GM12878 (cell line): Measurements from ENCODE around the gene DCAF8. TPM values are rescaled to one million over a fixed set of nuclear protein-coding genes. Genes with fewer than 3 reads are reported as not detected.
A peak's percentile ranks its signal among the peaks of the same experiment; 100 is the strongest.

Experiments
- ATF3 ChIP-seq: IDR thresholded peaks from 2 replicates; pipeline ENCODE4 v1.6.1; 2011; ENCODE audit warnings: low read depth, mild to moderate bottlenecking, low read length, moderate library complexity, borderline replicate concordance; ENCODE audit errors: extremely low read depth
- CHD4 ChIP-seq: fragments of 200-600 bp; sonication (generic); IDR thresholded peaks from 2 replicates; pipeline ENCODE4 v1.6.1; 2016; ENCODE audit warnings: mild to moderate bottlenecking
- CUX1 ChIP-seq: IDR thresholded peaks from 2 replicates; pipeline ENCODE4 v1.6.1; 2012; ENCODE audit warnings: improper control_type of control experiment, low read depth, low read length; ENCODE audit not compliant: insufficient replicate concordance
- EED ChIP-seq: sonication (generic); IDR thresholded peaks from 2 replicates; pipeline ENCODE4 v1.6.1; 2016; ENCODE audit warnings: antibody characterized with exemption, low read depth
- EP300 ChIP-seq, 2 experiments: fragments of 150-350 bp in 1 of 2; IDR thresholded peaks; 2 replicates each; pipeline ENCODE4 v1.6.1; 2011 to 2012; ENCODE audit warnings: low read depth in 2 of 2, low read length in 2 of 2, borderline replicate concordance in 1 of 2, improper control_type of control experiment in 1 of 2, inconsistent platforms in 1 of 2; ENCODE audit not compliant: control insufficient read depth in 1 of 2
- FOXK2 ChIP-seq: fragments of 450-650 bp; IDR thresholded peaks from 2 replicates; pipeline ENCODE4 v1.6.1; 2017; ENCODE audit warnings: mild to moderate bottlenecking, moderate library complexity
- FOXM1 ChIP-seq: IDR thresholded peaks from 2 replicates; pipeline ENCODE4 v1.6.1; 2012; ENCODE audit warnings: low read depth, mild to moderate bottlenecking, inconsistent platforms, low read length, moderate library complexity
- GABPA ChIP-seq: IDR thresholded peaks from 2 replicates; pipeline ENCODE4 v1.6.1; 2014; ENCODE audit warnings: antibody characterized with exemption, low read depth, mild to moderate bottlenecking, inconsistent platforms
- HDGF ChIP-seq: fragments of 450-650 bp; IDR thresholded peaks from 2 replicates; pipeline ENCODE4 v1.6.1; 2016; ENCODE audit warnings: antibody characterized with exemption
- MEF2B ChIP-seq: fragments of 450-650 bp; IDR thresholded peaks from 2 replicates; pipeline ENCODE4 v1.6.1; 2018; ENCODE audit warnings: mild to moderate bottlenecking, moderate library complexity; ENCODE audit not compliant: partially characterized antibody, poor library complexity, severe bottlenecking
- NBN ChIP-seq: fragments of 450-650 bp; IDR thresholded peaks from 2 replicates; pipeline ENCODE4 v1.6.1; 2016
- NFYA ChIP-seq: IDR thresholded peaks from 2 replicates; pipeline ENCODE4 v1.6.1; 2011; ENCODE audit warnings: low read depth, mild to moderate bottlenecking, low read length, improper control_type of control experiment, borderline replicate concordance
- PRDM15 ChIP-seq: fragments of 450-650 bp; formaldehyde crosslinking; IDR thresholded peaks from 2 replicates; pipeline ENCODE4 v1.4.0; 2020; ENCODE audit warnings: mild to moderate bottlenecking, moderate library complexity
- RBBP5 ChIP-seq: fragments of 200-600 bp; sonication (generic); conservative IDR thresholded peaks from 2 replicates; pipeline ENCODE4 v1.6.1; 2016
- RELB ChIP-seq: fragments of 450-650 bp; IDR thresholded peaks from 2 replicates; pipeline ENCODE4 v1.6.1; 2017; ENCODE audit warnings: low read depth, mild to moderate bottlenecking, moderate library complexity
- TAF1 ChIP-seq: IDR thresholded peaks from 2 replicates; pipeline ENCODE4 v1.6.1; 2011; ENCODE audit warnings: mild to moderate bottlenecking, low read depth, low read length, borderline replicate concordance
- ZNF217 ChIP-seq: fragments of 450-650 bp; IDR thresholded peaks from 2 replicates; pipeline ENCODE4 v1.6.1; 2017; ENCODE audit warnings: antibody characterized with exemption, mild to moderate bottlenecking
- ZNF274 ChIP-seq: IDR thresholded peaks from one replicate; pipeline ENCODE4 v1.8.0; 2011; ENCODE audit not compliant: insufficient read length, insufficient read depth
- polyA plus RNA-seq, 11 experiments: library from polyadenylated mRNA; depleted of rRNA in 4 of 11; unstranded in 6 of 11; stranded (reverse) in 5 of 11; fragments of >200 nt; fragmentation: Nextera tagmentation in 4 of 11; fragmentation: Illumina TruSeq in 1 of 11; extraction: Ambion mirVana in 4 of 11; extraction: Trizol in 1 of 11; gene quantifications; 1 replicate in 1 of 11; 2 replicates in 10 of 11; pipeline versions ENCODE4 v1.2.1 to v1.2.3, GENCODE V29; 2011 to 2016; ENCODE audit warnings: inconsistent platforms in 2 of 11, missing spikeins in 2 of 11, low read depth in 1 of 11
- total RNA-seq, 4 experiments: library from RNA; depleted of rRNA in 3 of 4; stranded (reverse); fragments of >200 nt in 3 of 4; fragmentation: Illumina TruSeq in 1 of 4; extraction: Trizol in 1 of 4; gene quantifications; 2 replicates each; pipeline versions ENCODE4 v1.2.1 to v1.2.3, GENCODE V29; 2013 to 2021

The DCAF8 gene
- total and polyA plus RNA-seq, 10 of the 15 experiments (the other 5 are each of a cell fraction or from before 2014, with no cell fraction given) = 10.4 to 152 (median 84.6) TPM

- TF ChIP-seq CUX1 (no peak), ZNF217 (no peak), HDGF (no peak), CHD4 (no peak), EED (0 out of 2 replicates have a peak, but pooled peaks have one; percentile 25), MEF2B (no peak), ZNF274 (no peak), ATF3 (no peak), FOXM1 (peak; percentile 66; the same call in 1 of the 2 replicates), NBN (peak; percentile 58; the same call in 1 of the 2 replicates), TAF1 (no peak), RELB (no peak), EP300 (IDR thresholded peaks at IDR 0.05; ENCODE audit: borderline replicate concordance in 1 of 2, control insufficient read depth in 1 of 2, low read depth in 2 of 2, low read length in 2 of 2) (no peak), GABPA (no peak), FOXK2 (no peak), RBBP5 (no peak), PRDM15 (CRISPR knock-in tag) (no peak), NFYA (no peak)
Observed at GRCh38 chr1:160193091-160193819, 69.1 kb downstream of the DCAF8 start (continued).
